ENCODE measurements around the gene BAZ1A. TPM values are rescaled to one million over a fixed set of nuclear protein-coding genes. Genes with fewer than 3 reads are reported as not detected.

Gene BAZ1A
- total RNA-seq = 37.7 and 47.6 TPM in 2 replicates

GRCh38 chr14:34875031-34875922 is at the start of gene BAZ1A:
TSS of gene BAZ1A (minus strand) at chr14:34875360. CDS start at chr14:34874604, 756 bp downstream.

GRCh38 chr14:34714320-34715126 is 160.6 kb downstream of the BAZ1A start, which contains the start of gene CFL2:
TSS of gene CFL2 (minus strand) at chr14:34714593. CDS start at chr14:34714540, 53 bp downstream.

Other genes starting within 250 kb of the BAZ1A start
- 77.6 and 102 TPM in 2 replicates for gene SNX6, start 245.2 kb downstream of the BAZ1A start, total RNA-seq
- 13.3 and 14.8 TPM in 2 replicates for gene CFL2, start 160.8 kb downstream of the BAZ1A start, total RNA-seq
- gene SRP54, start 107.6 kb upstream of the BAZ1A start, total RNA-seq = 43.8 and 56.2 TPM in 2 replicates
- 48.7 and 50.3 TPM in 2 replicates for gene FAM177A1, start 170.9 kb upstream of the BAZ1A start, total RNA-seq
- gene PPP2R3C, start 246.6 kb upstream of the BAZ1A start, total RNA-seq = 5.1 and 7.9 TPM in 2 replicates
- 44.9 and 55.0 TPM in 2 replicates for gene PRORP, start 247.2 kb upstream of the BAZ1A start, total RNA-seq

Data from airway epithelial cell (primary cell).